H9 (cell line): ENCODE results near the gene AHCY. TPM values are rescaled to one million over a fixed set of nuclear protein-coding genes. Genes with fewer than 3 reads are reported as not detected.

Source experiments
- DNase-seq: peaks from one replicate; pipeline ENCODE4 v3.0.0-alpha.2; 2017
- H2AFZ ChIP-seq: one replicate; pipeline ENCODE4 v1.6.1; 2013; ENCODE audit warnings: mild to moderate bottlenecking, low read length, control low read depth, moderate library complexity
- H2AK5ac ChIP-seq: 2 replicates; pipeline ENCODE4 v1.6.1; 2013; ENCODE audit warnings: low read length, control low read depth, mixed read lengths; ENCODE audit not compliant: insufficient read length
- H2BK120ac ChIP-seq: one replicate; pipeline ENCODE4 v1.6.1; 2013; ENCODE audit warnings: low read depth, mild to moderate bottlenecking, low read length, control low read depth, inconsistent platforms; ENCODE audit not compliant: poor library complexity, severe bottlenecking
- H2BK12ac ChIP-seq: 2 replicates; pipeline ENCODE4 v1.6.1; 2013; ENCODE audit warnings: low read length, control low read depth, mixed read lengths, low read depth; ENCODE audit not compliant: insufficient read length
- H2BK15ac ChIP-seq: 2 replicates; pipeline ENCODE4 v1.6.1; 2013; ENCODE audit warnings: low read depth, low read length, control low read depth
- H2BK20ac ChIP-seq: one replicate; pipeline ENCODE4 v1.6.1; 2013; ENCODE audit warnings: low read depth, mild to moderate bottlenecking, low read length, control low read depth, inconsistent platforms; ENCODE audit not compliant: poor library complexity, severe bottlenecking
- H2BK5ac ChIP-seq: 2 replicates; pipeline ENCODE4 v1.6.1; 2013; ENCODE audit warnings: low read length, control low read depth, mixed read lengths; ENCODE audit not compliant: insufficient read length
- H3K14ac ChIP-seq: 2 replicates; pipeline ENCODE4 v1.6.1; 2013; ENCODE audit warnings: low read length, control low read depth; ENCODE audit not compliant: insufficient read depth
- H3K18ac ChIP-seq: 2 replicates; pipeline ENCODE4 v1.6.1; 2013; ENCODE audit warnings: low read depth, mild to moderate bottlenecking, mixed read lengths, low read length, control low read depth; ENCODE audit not compliant: insufficient read length
- H3K23ac ChIP-seq: 2 replicates; pipeline ENCODE4 v1.6.1; 2013; ENCODE audit warnings: low read length, control low read depth, mixed read lengths, low read depth; ENCODE audit not compliant: insufficient read length
- H3K23me2 ChIP-seq: 2 replicates; pipeline ENCODE4 v1.6.1; 2013; ENCODE audit warnings: low read depth, mild to moderate bottlenecking, mixed read lengths, low read length, control low read depth; ENCODE audit not compliant: insufficient read length, poor library complexity, severe bottlenecking
- H3K27ac ChIP-seq: 2 replicates; pipeline ENCODE4 v1.5.1; 2013; ENCODE audit warnings: low read length, control low read depth, mixed read lengths, low read depth; ENCODE audit not compliant: insufficient read length
- H3K27me3 ChIP-seq: 2 replicates; pipeline ENCODE4 v1.6.1; 2013; ENCODE audit warnings: low read length, control low read depth, inconsistent platforms; ENCODE audit not compliant: insufficient read depth
- H3K4ac ChIP-seq: 2 replicates; pipeline ENCODE4 v1.6.1; 2013; ENCODE audit warnings: low read depth, mild to moderate bottlenecking, control low read depth, inconsistent platforms, low read length, moderate library complexity
- H3K4me1 ChIP-seq: 2 replicates; pipeline ENCODE4 v1.6.1; 2013; ENCODE audit warnings: low read length, control low read depth, inconsistent platforms; ENCODE audit not compliant: insufficient read depth
- H3K4me2 ChIP-seq: 2 replicates; pipeline ENCODE4 v1.6.1; 2013; ENCODE audit warnings: low read length, control low read depth, mixed read lengths; ENCODE audit not compliant: insufficient read length, insufficient read depth
- H3K56ac ChIP-seq: 2 replicates; pipeline ENCODE4 v1.6.1; 2013; ENCODE audit warnings: low read depth, mild to moderate bottlenecking, mixed read lengths, low read length, control low read depth; ENCODE audit not compliant: insufficient read length
- H3K79me1 ChIP-seq: 2 replicates; pipeline ENCODE4 v1.6.1; 2013; ENCODE audit warnings: low read depth, mild to moderate bottlenecking, moderate library complexity, low read length, control low read depth, inconsistent platforms; ENCODE audit not compliant: insufficient read depth, poor library complexity, severe bottlenecking
- H3K79me2 ChIP-seq: 2 replicates; pipeline ENCODE4 v1.6.1; 2013; ENCODE audit warnings: low read length, control low read depth, inconsistent platforms; ENCODE audit not compliant: insufficient read depth
- H3K9ac ChIP-seq: 2 replicates; pipeline ENCODE4 v1.6.1; 2013; ENCODE audit warnings: low read length, control low read depth, mixed read lengths; ENCODE audit not compliant: insufficient read length; ENCODE audit errors: extremely low read depth
- H3K9me3 ChIP-seq: one replicate; pipeline ENCODE4 v1.6.1; 2013; ENCODE audit warnings: low read depth, low read length, inconsistent platforms; ENCODE audit not compliant: control insufficient read depth
- H3T11ph ChIP-seq: one replicate; pipeline ENCODE4 v1.6.1; 2013; ENCODE audit warnings: mild to moderate bottlenecking, low read length, control low read depth, inconsistent platforms
- H4K20me1 ChIP-seq: one replicate; pipeline ENCODE4 v1.6.1; 2013; ENCODE audit not compliant: control insufficient read depth, insufficient read length, insufficient read depth
- H4K5ac ChIP-seq: 2 replicates; pipeline ENCODE4 v1.6.1; 2013; ENCODE audit warnings: low read depth, mild to moderate bottlenecking, mixed read lengths, low read length, control low read depth; ENCODE audit not compliant: insufficient read length
- H4K8ac ChIP-seq: replicated peaks from 2 replicates; pipeline ENCODE4 v1.6.1; 2013; ENCODE audit warnings: low read length, control low read depth, mixed read lengths, low read depth; ENCODE audit not compliant: insufficient read length
- H4K91ac ChIP-seq: 2 replicates; pipeline ENCODE4 v1.6.1; 2013; ENCODE audit warnings: low read depth, mild to moderate bottlenecking, moderate library complexity, mixed read lengths, low read length, control low read depth; ENCODE audit not compliant: insufficient read length
- H3K27ac Mint-ChIP-seq, 3 experiments: 2 replicates in 2 of 3; 3 replicates in 1 of 3; pipeline ENCODE4 v1.8.0; 2020 to 2021; ENCODE audit warnings: mixed read lengths in 3 of 3, mild to moderate bottlenecking in 1 of 3, moderate library complexity in 1 of 3
- H3K27me3 Mint-ChIP-seq: 2 replicates; pipeline ENCODE4 v1.8.0; 2021; ENCODE audit warnings: low read depth, mild to moderate bottlenecking, moderate library complexity, mixed read lengths
- H3K36me3 Mint-ChIP-seq, 3 experiments: 2 replicates in 2 of 3; 3 replicates in 1 of 3; pipeline ENCODE4 v1.8.0; 2020 to 2021; ENCODE audit warnings: low read depth in 3 of 3, mixed read lengths in 3 of 3; ENCODE audit not compliant: insufficient read depth in 1 of 3
- H3K4me1 Mint-ChIP-seq, 2 experiments: 2 replicates each; pipeline ENCODE4 v1.8.0; 2020; ENCODE audit warnings: mixed read lengths in 2 of 2
- H3K4me3 Mint-ChIP-seq, 2 experiments: 2 replicates in 1 of 2; 3 replicates in 1 of 2; pipeline ENCODE4 v1.8.0; 2020 to 2021; ENCODE audit warnings: mild to moderate bottlenecking in 2 of 2, mixed read lengths in 2 of 2, moderate library complexity in 1 of 2
- H3K9me3 Mint-ChIP-seq, 2 experiments: 2 replicates in 1 of 2; 3 replicates in 1 of 2; pipeline ENCODE4 v1.8.0; 2020; ENCODE audit warnings: mild to moderate bottlenecking in 2 of 2, mixed read lengths in 2 of 2, moderate library complexity in 1 of 2
- CTCF ChIP-seq: fragments of 200-600 bp; sonication (generic); conservative IDR thresholded peaks from 3 replicates; pipeline ENCODE4 v1.8.0; 2021; ENCODE audit warnings: antibody characterized with exemption, mild to moderate bottlenecking
- WGBS: extraction: QIAGEN DNeasy Blood & Tissue Kit; methylation state at CpG from one replicate; pipeline ENCODE4 v1.1.7; 2013; ENCODE audit warnings: missing lambda C conversion rate, low lambda C conversion rate, mixed read lengths; ENCODE audit not compliant: insufficient read length; ENCODE audit errors: extremely low coverage; 5-methylcytosine and 5-hydroxymethylcytosine counted together
- total RNA-seq: library from RNA; stranded (reverse); gene quantifications from 2 replicates; pipeline ENCODE4 v1.2.1, GENCODE V29; 2021

The AHCY gene
- total RNA-seq, 1 experiment from 2014 or later: 461 TPM

GRCh38 chr20:34301587-34302311 lies 1.4 kb downstream of the AHCY start:
- peak overlapping the region; percentile 61 for H3K4me2 ChIP-seq
- peaks cover 5% of the 10 kb centered on the region for H3K23me2 ChIP-seq
- H2BK120ac ChIP-seq: no peak overlapping the region
- no peak overlapping the region for H3T11ph ChIP-seq
- H2BK12ac ChIP-seq: no peak overlapping the region
- no peak overlapping the region for H3K14ac ChIP-seq
- H2AFZ ChIP-seq: no peak overlapping the region
- H3K9ac ChIP-seq: peak overlapping the region; percentile 70
- peaks cover 4% of the 10 kb centered on the region for H3K79me1 ChIP-seq
- no peaks in the 10 kb centered on the region for H4K20me1 ChIP-seq
- H4K8ac ChIP-seq: no peak overlapping the region
- no peak overlapping the region for H3K56ac ChIP-seq
- no CpG with 5 or more reads among the region's 17 CpGs for WGBS
- H3K27ac ChIP-seq: no peak overlapping the region
- no peak overlapping the region for H4K91ac ChIP-seq
- DNase-seq: no peak
- Mint-ChIP-seq H3K4me3 (peak overlapping the region in 1 of 2 experiments; percentile 96; a peak in 3 of 5 replicates), H3K9me3 (no peaks in the 10 kb centered on the region; a peak in 1 of 5 replicates), H3K36me3 (peaks cover 15 to 20% (median 16%) of the 10 kb centered on the region in 3 experiments), H3K4me1 (peaks cover 3 to 7% of the 10 kb centered on the region in 2 experiments; a peak in 3 of 4 replicates), H3K27ac (peak overlapping the region in 1 of 3 experiments; percentile 94; a peak in 3 of 7 replicates), H3K27me3 (no peaks in the 10 kb centered on the region)
- H2BK20ac ChIP-seq: no peak overlapping the region
- H3K4me1 ChIP-seq: no peaks in the 10 kb centered on the region
- TF ChIP-seq CTCF: no peak
- no peaks in the 10 kb centered on the region for H3K27me3 ChIP-seq
- H4K5ac ChIP-seq: no peak overlapping the region
- no peak overlapping the region for H3K18ac ChIP-seq
- H3K23ac ChIP-seq: no peak overlapping the region
- peaks cover 33% of the 10 kb centered on the region; the same call in 1 of the 2 replicates for H3K79me2 ChIP-seq
- H2AK5ac ChIP-seq: no peak overlapping the region
- no peak overlapping the region for H3K4ac ChIP-seq
- H2BK15ac ChIP-seq: no peak overlapping the region
- no peak overlapping the region for H2BK5ac ChIP-seq
- H3K9me3 ChIP-seq: no peaks in the 10 kb centered on the region
